NCI-H2196 treated with DMSO at 0.1 percent for 48 hours (cell line): ENCODE data around the gene METTL23.
"Not testable (repeated sequence)": the region's sequence is repeated elsewhere in the genome, so short reads cannot be mapped to it uniquely, and the experiment has no call there.

Experiments
- DNase-seq: peaks from one replicate; lab custom pipeline; 2025; ENCODE audit not compliant: unreplicated experiment; lab: John Stamatoyannopoulos, UW

METTL23 gene

GRCh38 chr17:76734080-76734840 is 7.6 kb downstream of the METTL23 start:
- no peak for DNase-seq

GRCh38 chr17:76735006-76735405 is 8.4 kb downstream of the METTL23 start:
- no peak for DNase-seq

- no peak for DNase-seq
Measured at GRCh38 chr17:76735586-76736348, 9.1 kb downstream of the METTL23 start.

GRCh38 chr17:76736349-76737081 is 9.9 kb downstream of the METTL23 start:
- peak; percentile 48 for DNase-seq

- DNase-seq: peak; percentile 100
Measured at GRCh38 chr17:76737082-76737675, 10.5 kb downstream of the METTL23 start, which contains the start of gene SRSF2. Gene SRSF2 (minus strand): TSS chr17:76737331. CDS start chr17:76737160, 171 bp downstream.

- peak; percentile 98 for DNase-seq
Measured at GRCh38 chr17:76737676-76738467, 11.2 kb downstream of the METTL23 start, which contains the start of gene MFSD11. Gene MFSD11 (plus strand): TSS chr17:76738119. CDS start chr17:76738353, 234 bp downstream.

GRCh38 chr17:76738468-76738850 is 11.8 kb downstream of the METTL23 start:
- DNase-seq: no peak

- DNase-seq: not testable (repeated sequence)
Measured at GRCh38 chr17:76739568-76740115, 13.0 kb downstream of the METTL23 start.

GRCh38 chr17:76740329-76741118 is 13.9 kb downstream of the METTL23 start:
- DNase-seq: no peak

GRCh38 chr17:76742958-76743357 is 16.3 kb downstream of the METTL23 start:
- no peak for DNase-seq

GRCh38 chr17:76744747-76745146 is 18.1 kb downstream of the METTL23 start:
- DNase-seq: no peak

- DNase-seq: not testable (repeated sequence)
Measured at GRCh38 chr17:76745785-76746184, 19.1 kb downstream of the METTL23 start.

GRCh38 chr17:76747716-76748363 is 21.2 kb downstream of the METTL23 start:
- DNase-seq: no peak

- no peak for DNase-seq
Measured at GRCh38 chr17:76748657-76749056, 22.0 kb downstream of the METTL23 start.

GRCh38 chr17:76751416-76751993 is 24.9 kb downstream of the METTL23 start:
- no peak for DNase-seq

GRCh38 chr17:76752006-76752405 is 25.4 kb downstream of the METTL23 start:
- DNase-seq: no peak

- no peak for DNase-seq
Measured at GRCh38 chr17:76753061-76753961, 26.7 kb downstream of the METTL23 start.
